HG03095 (cell line): ENCODE data around the gene SCO2.
"Not testable (repeated sequence)": the region's sequence is repeated elsewhere in the genome, so short reads cannot be mapped to it uniquely, and the experiment has no call there.

Experiments used
- ATAC-seq: cut with Tn5 transposase; IDR thresholded peaks from one replicate; pipeline ENCODE4 v1.9.1; 2021; ENCODE audit warnings: moderate library complexity; ENCODE audit not compliant: unreplicated experiment

The SCO2 gene

DNA sequence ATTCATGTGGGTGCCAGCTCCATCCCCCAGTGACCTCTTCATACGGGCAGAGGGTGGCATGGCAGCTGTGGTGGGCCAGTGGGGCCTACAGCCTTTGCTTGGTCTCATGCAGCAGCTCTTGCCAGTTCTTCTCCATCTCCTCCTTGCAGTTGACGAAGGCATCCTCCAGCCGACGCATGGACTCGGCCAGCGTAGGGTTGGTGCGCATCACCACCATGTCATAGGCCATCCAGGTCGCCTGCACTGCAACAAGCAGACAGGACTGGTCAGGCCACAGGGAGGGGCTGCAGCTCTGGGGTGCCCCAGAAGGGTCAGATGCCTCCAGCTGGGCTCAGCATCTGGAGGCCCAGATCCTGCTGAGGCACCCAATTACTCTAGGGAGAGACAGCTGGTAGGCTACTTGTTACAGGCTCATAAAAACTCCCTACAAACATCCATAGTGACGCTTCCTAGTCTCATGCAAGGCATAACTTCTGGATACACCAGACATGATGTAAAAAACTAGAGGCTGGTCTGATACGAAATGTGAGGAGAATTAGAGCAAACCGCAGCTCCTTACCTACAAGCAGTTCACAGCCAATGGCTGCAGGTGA is 25.9 kb upstream of the SCO2 start:
- ATAC-seq, result no peak

DNA sequence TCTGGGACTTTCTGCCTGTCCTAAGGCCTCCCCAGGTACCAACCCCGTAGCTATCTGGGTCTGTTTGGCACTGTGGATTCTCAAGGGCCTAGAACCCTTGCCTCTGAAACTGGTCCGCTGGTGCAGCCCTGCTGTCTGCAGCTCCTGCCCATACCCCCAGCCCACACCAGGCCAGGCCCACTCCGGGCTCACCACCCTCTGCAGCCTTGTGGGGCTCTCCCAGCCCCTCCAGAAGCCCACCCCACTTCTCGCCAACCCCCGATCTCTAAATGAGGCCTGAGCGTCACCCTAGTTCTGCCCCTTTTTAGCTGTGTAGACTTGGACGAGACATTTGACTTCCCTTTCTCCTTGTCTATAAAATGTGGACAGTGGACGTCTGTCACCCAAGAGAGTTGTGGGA is 25.0 kb upstream of the SCO2 start:
- no peak for ATAC-seq

DNA sequence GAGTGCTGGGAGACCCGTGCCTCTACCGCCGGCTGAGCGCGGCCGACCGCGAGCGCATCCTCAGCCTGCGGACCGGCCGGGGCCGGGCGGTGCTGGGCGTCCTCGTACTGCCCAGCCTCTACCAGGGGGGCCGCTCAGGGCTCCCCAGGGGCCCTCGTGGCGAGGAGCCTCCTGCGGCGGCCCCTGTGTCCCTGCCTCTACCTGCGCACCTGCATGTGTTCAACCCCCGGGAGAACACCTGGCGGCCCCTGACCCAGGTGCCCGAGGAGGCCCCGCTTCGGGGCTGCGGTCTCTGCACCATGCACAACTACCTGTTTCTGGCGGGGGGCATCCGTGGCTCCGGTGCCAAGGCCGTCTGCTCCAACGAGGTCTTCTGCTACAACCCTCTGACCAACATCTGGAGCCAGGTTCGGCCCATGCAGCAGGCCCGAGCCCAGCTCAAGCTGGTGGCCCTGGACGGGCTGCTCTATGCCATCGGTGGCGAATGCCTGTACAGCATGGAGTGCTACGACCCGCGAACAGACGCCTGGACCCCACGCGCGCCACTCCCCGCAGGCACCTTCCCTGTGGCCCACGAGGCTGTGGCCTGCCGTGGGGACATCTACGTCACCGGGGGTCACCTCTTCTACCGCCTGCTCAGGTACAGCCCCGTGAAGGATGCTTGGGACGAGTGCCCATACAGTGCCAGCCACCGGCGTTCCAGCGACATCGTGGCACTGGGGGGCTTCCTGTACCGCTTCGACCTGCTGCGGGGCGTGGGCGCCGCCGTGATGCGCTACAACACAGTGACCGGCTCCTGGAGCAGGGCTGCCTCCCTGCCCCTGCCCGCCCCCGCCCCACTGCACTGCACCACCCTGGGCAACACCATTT is 23.8 kb upstream of the SCO2 start:
- no peak for ATAC-seq

DNA sequence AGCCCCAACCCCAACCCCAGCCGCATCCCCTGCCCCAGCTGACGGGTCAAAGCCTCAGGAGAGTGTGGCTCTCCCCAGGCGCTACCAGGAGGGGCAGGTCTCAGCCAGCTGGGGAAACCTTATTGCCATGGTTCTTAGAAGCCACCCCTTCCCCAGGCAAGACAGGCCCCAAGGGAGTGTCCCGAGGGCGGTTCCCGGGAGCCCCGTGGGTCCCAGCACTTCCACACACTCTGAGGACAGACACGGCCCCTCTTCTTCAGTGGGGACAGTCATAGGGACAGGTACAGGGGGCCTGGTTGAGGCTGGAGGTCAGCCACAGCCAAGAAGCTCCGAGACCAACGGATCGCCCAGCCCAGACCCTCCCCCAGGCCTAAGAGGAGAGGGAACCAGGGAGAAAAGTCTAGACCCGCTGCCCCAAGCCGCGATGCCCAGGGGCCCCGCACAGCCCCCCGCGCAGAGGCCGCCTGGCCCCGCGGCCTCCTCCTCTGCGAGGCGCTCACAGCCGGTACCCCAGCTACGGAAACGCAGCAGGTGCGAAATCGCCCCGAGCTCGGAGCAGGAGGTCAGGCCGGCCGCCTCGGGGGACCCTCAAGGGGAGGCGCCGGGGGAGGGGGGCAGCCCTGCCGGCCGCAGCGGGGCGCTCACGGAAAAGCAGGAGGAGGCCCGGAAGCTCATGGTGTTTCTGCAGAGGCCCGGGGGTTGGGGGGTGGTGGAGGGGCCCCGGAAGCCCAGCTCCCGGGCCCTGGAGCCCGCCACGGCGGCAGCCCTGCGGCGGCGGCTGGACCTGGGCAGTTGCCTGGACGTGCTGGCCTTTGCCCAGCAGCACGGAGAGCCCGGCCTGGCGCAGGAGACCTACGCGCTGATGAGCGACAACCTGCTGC is 22.9 kb upstream of the SCO2 start:
- ATAC-seq, result no peak

DNA sequence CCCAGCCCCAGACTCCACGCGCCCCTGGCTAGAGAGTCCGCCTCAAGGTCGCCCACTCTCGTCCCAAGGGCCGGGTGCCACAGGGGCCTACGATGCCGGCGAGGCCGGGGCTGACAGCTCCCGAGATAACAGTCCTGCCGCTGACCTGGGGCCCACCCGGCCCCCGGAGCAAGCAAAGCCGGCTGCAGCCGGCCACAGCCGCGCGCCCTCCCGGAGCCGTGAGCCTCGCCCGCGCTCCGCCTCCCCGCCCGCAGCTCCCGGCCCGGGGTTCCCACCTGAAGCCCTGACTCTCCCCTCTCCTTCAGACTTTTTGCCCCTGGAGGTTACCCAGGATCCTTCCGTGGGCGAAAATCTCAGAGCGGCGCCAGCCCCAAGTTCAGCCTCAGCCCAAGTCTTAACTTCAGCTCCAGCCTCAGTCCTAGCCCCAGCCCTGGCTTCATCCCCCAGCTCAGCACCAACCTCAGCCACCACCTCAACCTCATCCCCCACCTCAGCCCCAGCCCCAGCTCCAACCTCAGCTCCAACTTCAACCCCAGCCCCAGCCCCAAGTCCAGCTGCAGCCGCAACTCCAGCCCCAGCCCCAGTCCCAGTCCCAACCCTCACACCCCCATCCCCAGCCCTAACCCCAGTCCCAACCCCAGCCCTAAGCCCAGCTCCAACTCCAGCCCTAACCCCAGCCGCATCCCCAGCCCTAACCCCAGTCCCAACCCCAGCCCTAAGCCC is 22.0 kb upstream of the SCO2 start:
- ATAC-seq, result no peak

DNA sequence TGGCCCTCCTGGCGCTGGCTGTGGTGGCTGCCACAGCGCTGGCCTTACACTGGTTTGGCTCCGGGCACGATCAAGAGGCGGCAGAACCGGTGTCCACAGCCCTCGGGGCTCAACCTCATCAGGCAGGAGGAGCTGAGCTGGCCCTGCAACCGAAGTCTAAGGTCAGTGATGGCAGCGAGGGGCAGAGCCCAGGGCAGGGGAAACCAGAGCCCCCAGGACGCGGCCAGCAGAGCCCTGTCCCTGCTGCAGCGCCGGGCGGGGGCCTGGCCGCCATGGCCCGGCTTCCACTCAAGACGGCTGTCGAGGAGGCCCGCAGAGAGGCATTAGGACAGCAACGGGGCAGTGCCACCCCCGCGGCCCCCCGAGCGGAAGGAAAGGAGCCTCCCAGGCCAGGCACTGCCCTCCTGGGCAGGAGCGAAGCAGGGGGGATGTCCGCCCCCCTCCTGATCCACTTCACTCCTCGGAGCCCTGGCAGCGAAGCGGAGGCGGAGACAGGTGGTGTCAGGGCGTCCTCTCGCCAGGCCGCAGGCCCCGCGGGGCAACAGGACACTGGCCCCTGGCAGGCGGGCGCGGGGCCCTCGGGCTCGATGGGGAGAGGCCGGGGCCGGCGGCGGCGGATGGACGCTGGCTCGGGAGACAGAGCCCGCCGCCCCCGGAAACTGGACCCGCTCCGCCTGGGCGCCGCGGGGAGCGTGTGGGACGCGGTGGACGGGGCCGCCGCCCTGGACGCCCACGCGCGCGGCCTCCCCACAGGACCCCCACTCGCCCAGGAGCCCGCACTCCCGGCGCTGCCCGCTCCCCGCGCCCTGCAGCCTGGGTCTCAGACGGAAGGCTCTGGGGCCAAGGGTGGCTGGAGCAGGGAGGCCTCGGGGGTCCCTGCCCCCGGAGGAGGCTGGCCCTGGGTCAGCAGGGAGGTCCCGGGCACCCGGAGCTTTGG is 21.2 kb upstream of the SCO2 start:
- no peak for ATAC-seq

DNA sequence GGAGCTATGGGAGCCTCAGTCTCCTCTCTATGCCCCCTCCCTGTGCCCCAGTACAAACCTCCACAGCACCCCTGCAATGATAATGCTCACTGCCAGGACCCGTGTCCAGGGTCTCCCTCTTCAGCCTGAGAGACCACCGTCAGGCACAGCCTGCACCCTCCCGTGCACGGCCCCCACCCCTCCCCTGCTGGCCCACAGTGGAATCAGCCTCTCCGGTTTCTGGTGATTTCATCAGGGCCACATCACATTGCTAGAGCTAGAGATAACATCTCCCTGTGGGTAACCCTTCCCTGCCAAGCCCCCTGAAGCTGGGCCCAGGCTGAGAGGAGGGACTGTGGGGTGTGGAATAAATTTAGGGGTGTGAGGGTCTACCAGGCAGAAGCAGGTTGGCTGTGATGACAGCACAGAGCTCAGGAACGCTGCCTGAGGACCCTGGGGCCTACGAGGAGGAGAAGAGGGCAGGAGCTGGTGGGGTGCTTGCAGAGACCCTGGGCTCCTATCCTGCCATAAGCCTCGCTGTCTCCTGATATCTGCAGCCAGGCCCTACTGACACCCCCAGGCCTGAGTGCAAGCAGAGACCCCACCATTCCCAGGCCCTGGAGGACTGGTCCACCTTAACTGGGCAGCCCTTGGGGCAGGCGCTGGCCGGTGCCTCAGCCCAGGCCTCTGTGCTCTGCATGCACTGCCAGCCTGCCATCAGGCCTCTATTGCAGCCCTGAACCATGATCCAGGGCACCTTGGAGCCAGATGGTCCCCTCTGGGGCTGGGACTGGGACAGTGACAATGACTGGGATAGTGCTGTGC is 20.3 kb upstream of the SCO2 start, which contains the start of gene KLHDC7B:
Gene KLHDC7B (plus strand): TSS at position 378 of the 804 bp plus-strand sequence. CDS start 345 bp downstream, at position 723.
- ATAC-seq, result no peak

DNA sequence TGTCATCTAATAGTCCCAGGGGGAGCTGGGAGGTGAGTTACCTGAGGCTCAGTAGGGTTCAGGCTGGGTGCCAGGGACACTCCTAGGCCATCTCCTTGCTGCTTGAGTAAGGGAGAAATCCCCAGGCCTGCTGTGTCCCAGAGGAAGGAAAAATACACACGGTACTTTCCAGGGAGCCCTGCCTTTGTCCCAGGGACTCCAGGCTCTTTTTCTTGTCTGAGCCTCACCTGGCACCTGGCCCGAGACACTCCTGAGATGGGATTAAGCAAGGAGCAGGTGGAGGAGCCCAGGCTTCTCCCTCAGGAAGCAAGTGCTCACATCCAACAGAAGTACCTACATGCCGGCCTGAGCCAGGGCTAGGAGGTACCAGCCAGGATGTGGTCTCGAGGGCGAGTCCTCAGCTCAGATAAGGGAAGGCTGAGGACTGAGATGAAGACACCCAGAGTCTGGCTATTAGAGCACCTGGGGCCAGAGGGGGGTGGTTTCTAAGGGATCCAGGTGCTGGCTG is 19.4 kb upstream of the SCO2 start:
- no peak for ATAC-seq

DNA sequence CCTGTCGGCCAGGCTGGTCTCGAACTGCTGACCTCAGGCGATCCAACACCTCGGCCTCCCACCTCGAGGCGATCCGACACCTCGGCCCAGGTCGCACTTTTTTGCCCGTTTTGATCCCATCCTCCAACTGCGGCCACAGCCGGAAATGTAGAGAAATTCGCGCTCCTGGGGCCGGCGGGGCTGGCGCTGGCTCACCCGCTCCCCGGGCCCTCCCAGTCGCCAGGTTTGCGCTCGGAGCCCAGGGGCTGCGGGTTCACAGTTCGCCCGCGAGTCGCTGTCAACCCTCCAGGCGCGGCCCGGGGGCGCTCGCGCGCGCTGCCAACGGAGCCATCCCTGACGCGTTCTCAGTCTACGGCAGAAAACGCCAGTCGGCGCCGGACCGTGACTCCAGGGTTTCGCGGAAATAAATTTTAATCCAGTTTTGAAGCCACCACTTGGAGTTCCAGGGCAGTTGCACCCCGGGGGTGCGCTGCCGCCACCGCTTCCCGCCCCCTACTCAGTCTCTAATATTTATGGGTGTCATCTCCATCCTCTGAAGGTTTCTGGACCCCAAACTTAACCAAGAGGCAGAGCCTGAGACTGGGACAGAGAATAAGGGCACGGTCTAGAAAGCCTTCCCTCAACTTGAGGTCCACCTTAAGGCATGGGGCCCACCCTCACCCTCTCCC is 18.8 kb upstream of the SCO2 start:
- no peak for ATAC-seq

DNA sequence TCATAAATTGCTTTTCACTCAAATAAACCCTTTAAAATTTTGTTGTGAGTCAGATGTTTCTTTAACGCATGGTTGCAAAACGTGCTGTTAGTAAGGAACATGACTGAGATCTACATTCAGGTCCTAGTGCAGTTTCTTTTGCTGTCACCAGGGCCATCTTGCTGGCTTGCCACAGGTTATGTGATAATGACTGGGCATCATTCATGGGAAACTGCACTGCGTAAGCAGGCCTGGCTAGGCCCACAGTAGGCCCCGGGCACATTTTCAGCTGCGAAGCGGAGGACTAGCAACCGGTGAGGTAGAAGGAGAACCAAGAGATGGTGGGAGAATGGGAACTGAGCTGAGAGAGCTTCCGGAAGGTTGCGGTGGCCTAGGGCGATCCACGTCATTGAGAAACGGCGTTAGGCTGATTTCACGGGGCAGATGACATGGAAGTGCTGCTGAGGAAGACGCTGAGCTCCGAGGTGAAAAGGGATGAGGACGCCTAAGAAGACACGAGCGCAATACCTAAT is 17.1 kb upstream of the SCO2 start:
- ATAC-seq, result no peak

DNA sequence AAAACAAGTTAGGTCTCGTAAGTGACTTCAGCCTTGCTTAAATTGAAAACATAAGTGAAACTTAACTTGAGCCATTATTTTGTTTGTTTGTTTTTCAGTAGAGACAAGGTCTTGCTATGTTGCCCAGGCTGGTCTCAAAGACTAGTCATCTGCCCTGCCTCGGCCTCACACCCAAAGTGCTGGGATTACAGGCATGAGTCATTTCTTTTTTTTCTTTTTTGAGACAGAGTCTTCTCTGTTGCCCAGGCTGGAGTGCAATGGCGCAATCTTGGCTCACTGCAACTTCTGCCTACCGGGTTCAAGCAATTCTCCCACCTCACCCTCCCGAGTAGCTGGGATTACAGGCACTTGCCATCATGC is 16.2 kb upstream of the SCO2 start:
- ATAC-seq, result not testable (repeated sequence)

DNA sequence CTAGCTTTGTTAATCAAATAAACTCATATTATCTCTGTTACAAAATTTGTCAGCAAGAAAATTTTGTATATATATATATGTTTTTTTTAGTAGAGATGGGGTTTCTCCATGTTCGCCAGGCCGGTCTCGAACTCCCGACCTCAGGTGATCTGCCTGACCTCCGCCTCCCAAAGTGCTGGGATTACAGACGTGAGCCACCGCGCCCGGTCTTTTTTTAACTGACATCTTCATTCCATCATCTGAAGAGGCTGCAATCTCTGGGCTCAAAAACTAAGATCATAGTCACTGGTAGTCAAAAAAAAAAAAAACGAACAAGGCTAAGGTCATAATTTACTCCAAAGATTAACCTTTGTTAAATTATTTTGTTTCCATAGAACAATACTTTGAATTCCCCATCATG is 15.0 kb upstream of the SCO2 start:
- no peak for ATAC-seq

DNA sequence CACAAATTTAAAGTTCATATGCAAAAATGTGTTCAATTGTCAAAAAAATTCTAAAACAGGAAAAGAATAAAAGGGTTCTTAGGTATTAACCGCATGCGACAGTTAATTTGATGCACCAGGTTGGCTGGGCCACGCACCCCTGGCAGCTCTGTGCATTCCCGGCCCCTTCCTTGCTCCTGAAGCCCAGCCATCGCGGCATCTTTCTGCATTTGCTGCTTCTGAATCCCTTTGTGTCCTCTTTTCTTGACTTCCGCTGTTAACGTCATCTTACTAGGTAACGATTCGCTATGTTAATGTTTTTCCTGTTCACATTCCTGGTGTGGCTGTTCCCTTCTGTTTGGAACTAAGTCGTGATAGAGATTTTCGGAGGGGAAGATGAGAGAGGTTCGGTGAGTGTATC is 12.4 kb upstream of the SCO2 start:
- no peak for ATAC-seq

DNA sequence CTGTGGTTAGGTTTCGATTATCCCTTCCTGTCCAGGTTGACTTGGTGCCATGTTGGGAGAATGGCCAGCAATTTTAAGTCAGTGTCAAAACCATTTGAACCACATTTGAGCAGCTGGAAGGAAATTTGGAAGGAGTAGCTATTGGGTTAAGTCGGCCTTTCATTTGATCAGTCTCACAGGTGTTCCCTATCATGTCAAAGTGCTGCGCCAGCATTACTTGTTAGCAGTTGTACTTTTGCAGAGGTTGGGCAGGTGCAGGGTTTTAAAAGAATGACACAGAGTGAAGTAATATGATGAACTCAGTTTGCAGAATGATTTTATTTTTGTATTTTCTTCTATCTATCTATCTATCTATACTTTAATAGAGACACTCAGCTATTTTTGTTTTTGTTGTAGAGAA is 10.8 kb upstream of the SCO2 start:
- no peak for ATAC-seq

DNA sequence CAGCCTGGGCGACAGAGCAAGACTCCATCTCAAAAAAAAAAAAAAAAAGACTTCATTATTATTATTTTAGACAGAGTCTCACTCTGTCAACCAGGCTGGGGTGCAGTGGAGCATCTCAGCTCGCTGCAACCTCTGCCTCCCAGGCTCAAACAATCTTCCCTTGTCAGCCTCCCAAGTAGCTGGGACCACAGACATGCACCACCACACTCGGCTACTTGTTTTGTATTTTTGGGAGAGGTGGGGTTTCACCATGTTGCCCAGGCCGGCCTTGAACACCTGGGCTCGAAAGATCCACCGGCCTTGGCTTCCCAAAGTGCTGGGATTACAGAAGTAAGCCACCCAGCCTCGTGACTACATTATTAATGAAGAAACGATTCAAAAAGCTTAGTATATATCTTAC is 9.7 kb upstream of the SCO2 start:
- no peak for ATAC-seq

DNA sequence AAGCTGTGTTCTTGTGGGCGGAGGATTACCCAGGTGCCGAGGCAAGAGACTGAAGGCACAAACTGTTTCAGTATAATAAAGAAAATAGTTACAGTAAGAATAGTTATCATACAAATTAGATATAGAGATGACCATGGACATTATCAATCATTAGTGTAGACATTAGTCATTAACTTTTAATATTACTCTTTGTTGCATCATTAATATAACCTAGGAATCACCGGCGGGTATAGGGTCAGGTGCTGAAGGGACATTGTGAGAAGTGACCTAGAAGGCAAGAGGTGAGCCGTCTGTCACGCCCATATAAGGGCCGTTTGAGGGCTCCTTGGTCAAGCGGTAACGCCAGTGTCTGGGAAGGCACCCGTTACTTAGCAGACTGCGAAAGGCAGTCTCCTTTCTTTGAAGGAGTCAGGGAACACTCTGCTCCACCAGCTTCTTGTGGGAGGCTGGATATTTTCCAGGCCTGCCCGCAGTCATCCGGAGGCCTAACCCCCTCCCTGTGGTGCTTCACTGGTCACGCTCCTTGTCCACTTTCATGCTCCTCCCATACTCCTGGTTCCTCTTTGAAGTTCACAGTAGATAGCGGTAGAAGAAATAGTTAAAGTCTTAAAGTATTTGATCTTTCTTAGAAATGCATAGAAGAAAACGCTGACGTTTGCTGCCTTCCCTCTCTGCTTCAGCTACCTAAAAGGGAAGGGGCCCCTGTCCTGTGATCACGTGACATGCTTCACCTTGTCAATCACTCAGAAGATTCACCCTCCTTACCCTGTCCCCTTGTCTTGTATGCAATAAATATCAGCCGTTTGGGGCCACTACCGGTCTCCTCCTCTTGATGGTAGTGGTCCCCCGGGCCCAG is 8.7 kb upstream of the SCO2 start:
- not testable (repeated sequence) for ATAC-seq
